ENCODE measurements around the gene CDH23.

- TF ChIP-seq CTCF (IDR thresholded peaks at IDR 0.05), result no peak
- TF ChIP-seq ZFX (IDR thresholded peaks at IDR 0.05; ENCODE audit: borderline replicate concordance), result no peak
These were observed 62.8 kb downstream of the CDH23 start for GRCh38 chr10:71459513-71459912.

All from 22Rv1 (cell line).